H9 (cell line): ENCODE data around the gene TUBGCP6. TPM values are rescaled to one million over a fixed set of nuclear protein-coding genes. Genes with fewer than 3 reads are reported as not detected.
A peak's percentile ranks its signal among the peaks of the same experiment; 100 is the strongest.

ENCODE experiments used
- DNase-seq: peaks from one replicate; pipeline ENCODE4 v3.0.0-alpha.2; 2017
- H2AFZ ChIP-seq: one replicate; pipeline ENCODE4 v1.6.1; 2013; ENCODE audit warnings: mild to moderate bottlenecking, low read length, control low read depth, moderate library complexity
- H2AK5ac ChIP-seq: 2 replicates; pipeline ENCODE4 v1.6.1; 2013; ENCODE audit warnings: low read length, control low read depth, mixed read lengths; ENCODE audit not compliant: insufficient read length
- H2BK120ac ChIP-seq: one replicate; pipeline ENCODE4 v1.6.1; 2013; ENCODE audit warnings: low read depth, mild to moderate bottlenecking, low read length, control low read depth, inconsistent platforms; ENCODE audit not compliant: poor library complexity, severe bottlenecking
- H2BK12ac ChIP-seq: 2 replicates; pipeline ENCODE4 v1.6.1; 2013; ENCODE audit warnings: low read length, control low read depth, mixed read lengths, low read depth; ENCODE audit not compliant: insufficient read length
- H2BK15ac ChIP-seq: 2 replicates; pipeline ENCODE4 v1.6.1; 2013; ENCODE audit warnings: low read depth, low read length, control low read depth
- H2BK20ac ChIP-seq: one replicate; pipeline ENCODE4 v1.6.1; 2013; ENCODE audit warnings: low read depth, mild to moderate bottlenecking, low read length, control low read depth, inconsistent platforms; ENCODE audit not compliant: poor library complexity, severe bottlenecking
- H2BK5ac ChIP-seq: 2 replicates; pipeline ENCODE4 v1.6.1; 2013; ENCODE audit warnings: low read length, control low read depth, mixed read lengths; ENCODE audit not compliant: insufficient read length
- H3K14ac ChIP-seq: 2 replicates; pipeline ENCODE4 v1.6.1; 2013; ENCODE audit warnings: low read length, control low read depth; ENCODE audit not compliant: insufficient read depth
- H3K18ac ChIP-seq: 2 replicates; pipeline ENCODE4 v1.6.1; 2013; ENCODE audit warnings: low read depth, mild to moderate bottlenecking, mixed read lengths, low read length, control low read depth; ENCODE audit not compliant: insufficient read length
- H3K23ac ChIP-seq: 2 replicates; pipeline ENCODE4 v1.6.1; 2013; ENCODE audit warnings: low read length, control low read depth, mixed read lengths, low read depth; ENCODE audit not compliant: insufficient read length
- H3K23me2 ChIP-seq: 2 replicates; pipeline ENCODE4 v1.6.1; 2013; ENCODE audit warnings: low read depth, mild to moderate bottlenecking, mixed read lengths, low read length, control low read depth; ENCODE audit not compliant: insufficient read length, poor library complexity, severe bottlenecking
- H3K27ac ChIP-seq: 2 replicates; pipeline ENCODE4 v1.5.1; 2013; ENCODE audit warnings: low read length, control low read depth, mixed read lengths, low read depth; ENCODE audit not compliant: insufficient read length
- H3K27me3 ChIP-seq: 2 replicates; pipeline ENCODE4 v1.6.1; 2013; ENCODE audit warnings: low read length, control low read depth, inconsistent platforms; ENCODE audit not compliant: insufficient read depth
- H3K4ac ChIP-seq: 2 replicates; pipeline ENCODE4 v1.6.1; 2013; ENCODE audit warnings: low read depth, mild to moderate bottlenecking, control low read depth, inconsistent platforms, low read length, moderate library complexity
- H3K4me1 ChIP-seq: 2 replicates; pipeline ENCODE4 v1.6.1; 2013; ENCODE audit warnings: low read length, control low read depth, inconsistent platforms; ENCODE audit not compliant: insufficient read depth
- H3K4me2 ChIP-seq: 2 replicates; pipeline ENCODE4 v1.6.1; 2013; ENCODE audit warnings: low read length, control low read depth, mixed read lengths; ENCODE audit not compliant: insufficient read length, insufficient read depth
- H3K56ac ChIP-seq: 2 replicates; pipeline ENCODE4 v1.6.1; 2013; ENCODE audit warnings: low read depth, mild to moderate bottlenecking, mixed read lengths, low read length, control low read depth; ENCODE audit not compliant: insufficient read length
- H3K79me1 ChIP-seq: 2 replicates; pipeline ENCODE4 v1.6.1; 2013; ENCODE audit warnings: low read depth, mild to moderate bottlenecking, moderate library complexity, low read length, control low read depth, inconsistent platforms; ENCODE audit not compliant: insufficient read depth, poor library complexity, severe bottlenecking
- H3K79me2 ChIP-seq: 2 replicates; pipeline ENCODE4 v1.6.1; 2013; ENCODE audit warnings: low read length, control low read depth, inconsistent platforms; ENCODE audit not compliant: insufficient read depth
- H3K9ac ChIP-seq: 2 replicates; pipeline ENCODE4 v1.6.1; 2013; ENCODE audit warnings: low read length, control low read depth, mixed read lengths; ENCODE audit not compliant: insufficient read length; ENCODE audit errors: extremely low read depth
- H3K9me3 ChIP-seq: one replicate; pipeline ENCODE4 v1.6.1; 2013; ENCODE audit warnings: low read depth, low read length, inconsistent platforms; ENCODE audit not compliant: control insufficient read depth
- H3T11ph ChIP-seq: one replicate; pipeline ENCODE4 v1.6.1; 2013; ENCODE audit warnings: mild to moderate bottlenecking, low read length, control low read depth, inconsistent platforms
- H4K20me1 ChIP-seq: one replicate; pipeline ENCODE4 v1.6.1; 2013; ENCODE audit not compliant: control insufficient read depth, insufficient read length, insufficient read depth
- H4K5ac ChIP-seq: 2 replicates; pipeline ENCODE4 v1.6.1; 2013; ENCODE audit warnings: low read depth, mild to moderate bottlenecking, mixed read lengths, low read length, control low read depth; ENCODE audit not compliant: insufficient read length
- H4K8ac ChIP-seq: replicated peaks from 2 replicates; pipeline ENCODE4 v1.6.1; 2013; ENCODE audit warnings: low read length, control low read depth, mixed read lengths, low read depth; ENCODE audit not compliant: insufficient read length
- H4K91ac ChIP-seq: 2 replicates; pipeline ENCODE4 v1.6.1; 2013; ENCODE audit warnings: low read depth, mild to moderate bottlenecking, moderate library complexity, mixed read lengths, low read length, control low read depth; ENCODE audit not compliant: insufficient read length
- H3K27ac Mint-ChIP-seq, 3 experiments: 2 replicates in 2 of 3; 3 replicates in 1 of 3; pipeline ENCODE4 v1.8.0; 2020 to 2021; ENCODE audit warnings: mixed read lengths in 3 of 3, mild to moderate bottlenecking in 1 of 3, moderate library complexity in 1 of 3
- H3K27me3 Mint-ChIP-seq: 2 replicates; pipeline ENCODE4 v1.8.0; 2021; ENCODE audit warnings: low read depth, mild to moderate bottlenecking, moderate library complexity, mixed read lengths
- H3K36me3 Mint-ChIP-seq, 3 experiments: 2 replicates in 2 of 3; 3 replicates in 1 of 3; pipeline ENCODE4 v1.8.0; 2020 to 2021; ENCODE audit warnings: low read depth in 3 of 3, mixed read lengths in 3 of 3; ENCODE audit not compliant: insufficient read depth in 1 of 3
- H3K4me1 Mint-ChIP-seq, 2 experiments: 2 replicates each; pipeline ENCODE4 v1.8.0; 2020; ENCODE audit warnings: mixed read lengths in 2 of 2
- H3K4me3 Mint-ChIP-seq, 2 experiments: 2 replicates in 1 of 2; 3 replicates in 1 of 2; pipeline ENCODE4 v1.8.0; 2020 to 2021; ENCODE audit warnings: mild to moderate bottlenecking in 2 of 2, mixed read lengths in 2 of 2, moderate library complexity in 1 of 2
- H3K9me3 Mint-ChIP-seq, 2 experiments: 2 replicates in 1 of 2; 3 replicates in 1 of 2; pipeline ENCODE4 v1.8.0; 2020; ENCODE audit warnings: mild to moderate bottlenecking in 2 of 2, mixed read lengths in 2 of 2, moderate library complexity in 1 of 2
- WGBS: extraction: QIAGEN DNeasy Blood & Tissue Kit; methylation state at CpG from one replicate; pipeline ENCODE4 v1.1.7; 2013; ENCODE audit warnings: missing lambda C conversion rate, low lambda C conversion rate, mixed read lengths; ENCODE audit not compliant: insufficient read length; ENCODE audit errors: extremely low coverage; 5-methylcytosine and 5-hydroxymethylcytosine counted together
- total RNA-seq: library from RNA; stranded (reverse); gene quantifications from 2 replicates; pipeline ENCODE4 v1.2.1, GENCODE V29; 2021
- TF ChIP-seq, protein P1 (sequence below): fragments of 200-600 bp; sonication (generic); conservative IDR thresholded peaks from 3 replicates; pipeline ENCODE4 v1.8.0; 2021; ENCODE audit warnings: antibody characterized with exemption, mild to moderate bottlenecking

Gene TUBGCP6
- total RNA-seq, 1 experiment from 2014 or later, result 29.0 TPM

DNA sequence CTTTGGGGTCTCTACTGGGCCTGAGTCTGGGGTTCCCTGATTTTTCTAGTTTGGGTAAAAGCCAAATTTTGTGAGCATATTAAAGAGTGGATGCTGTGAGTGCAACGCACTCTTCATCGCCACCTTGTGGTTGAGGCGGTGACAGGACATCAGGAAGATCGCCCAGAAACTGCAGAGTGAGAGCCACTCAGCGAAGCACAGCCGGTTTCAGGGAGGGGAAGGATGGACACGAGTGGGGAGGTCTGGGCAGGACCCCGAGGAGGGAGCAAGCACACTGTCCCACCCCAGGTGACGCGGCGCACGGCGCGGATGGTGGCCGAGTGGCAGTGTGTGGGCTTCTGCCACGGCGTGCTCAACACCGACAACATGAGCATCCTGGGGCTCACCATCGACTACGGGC is 34.9 kb downstream of the TUBGCP6 start:
- Histone ChIP-seq H2BK20ac (no peak overlapping the region), H3K23ac (no peak overlapping the region), H4K8ac (no peak overlapping the region), H3K4ac (no peak overlapping the region), H2BK5ac (no peak overlapping the region), H3K79me2 (peaks cover 2% of the 10 kb centered on the region; the same call in 1 of the 2 replicates), H2AFZ (no peak overlapping the region), H2BK120ac (no peak overlapping the region), H3K23me2 (no peaks in the 10 kb centered on the region), H3K4me2 (no peak overlapping the region), H4K20me1 (no peaks in the 10 kb centered on the region), H2BK15ac (no peak overlapping the region), H3K9me3 (no peaks in the 10 kb centered on the region), H3K27ac (no peak overlapping the region), H3K4me1 (no peaks in the 10 kb centered on the region), H3K79me1 (no peaks in the 10 kb centered on the region), H4K5ac (no peak overlapping the region), H2AK5ac (no peak overlapping the region), H3K27me3 (no peaks in the 10 kb centered on the region), H2BK12ac (no peak overlapping the region), H3K56ac (no peak overlapping the region), H3K18ac (no peak overlapping the region), H4K91ac (no peak overlapping the region), H3K9ac (no peak overlapping the region), H3K14ac (no peak overlapping the region), H3T11ph (no peak overlapping the region)
- Mint-ChIP-seq H3K4me1 (peaks cover 2 to 6% of the 10 kb centered on the region in 2 experiments; a peak in 2 of 4 replicates), H3K36me3 (peaks cover 26 to 65% (median 62%) of the 10 kb centered on the region in 3 experiments; a peak in 6 of 7 replicates), H3K4me3 (no peak overlapping the region; a peak in 1 of 5 replicates), H3K27me3 (no peaks in the 10 kb centered on the region), H3K27ac (no peak overlapping the region), H3K9me3 (peaks cover 0 to 8% of the 10 kb centered on the region in 2 experiments; a peak in 1 of 5 replicates)
- no peak for DNase-seq
- TF ChIP-seq, protein P1, sequence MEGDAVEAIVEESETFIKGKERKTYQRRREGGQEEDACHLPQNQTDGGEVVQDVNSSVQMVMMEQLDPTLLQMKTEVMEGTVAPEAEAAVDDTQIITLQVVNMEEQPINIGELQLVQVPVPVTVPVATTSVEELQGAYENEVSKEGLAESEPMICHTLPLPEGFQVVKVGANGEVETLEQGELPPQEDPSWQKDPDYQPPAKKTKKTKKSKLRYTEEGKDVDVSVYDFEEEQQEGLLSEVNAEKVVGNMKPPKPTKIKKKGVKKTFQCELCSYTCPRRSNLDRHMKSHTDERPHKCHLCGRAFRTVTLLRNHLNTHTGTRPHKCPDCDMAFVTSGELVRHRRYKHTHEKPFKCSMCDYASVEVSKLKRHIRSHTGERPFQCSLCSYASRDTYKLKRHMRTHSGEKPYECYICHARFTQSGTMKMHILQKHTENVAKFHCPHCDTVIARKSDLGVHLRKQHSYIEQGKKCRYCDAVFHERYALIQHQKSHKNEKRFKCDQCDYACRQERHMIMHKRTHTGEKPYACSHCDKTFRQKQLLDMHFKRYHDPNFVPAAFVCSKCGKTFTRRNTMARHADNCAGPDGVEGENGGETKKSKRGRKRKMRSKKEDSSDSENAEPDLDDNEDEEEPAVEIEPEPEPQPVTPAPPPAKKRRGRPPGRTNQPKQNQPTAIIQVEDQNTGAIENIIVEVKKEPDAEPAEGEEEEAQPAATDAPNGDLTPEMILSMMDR, result peak; percentile 90
- WGBS, result no CpG with 5 or more reads among the region's 20 CpGs
